HUES64 (cell line): Measurements from ENCODE around the gene WDR81.
A peak's percentile ranks its signal among the peaks of the same experiment; 100 is the strongest.
"Not testable (repeated sequence)": the region's sequence is repeated elsewhere in the genome, so short reads cannot be mapped to it uniquely, and the experiment has no call there.

Experiments used
- H3K27ac ChIP-seq: 2 replicates; pipeline ENCODE4 v1.7.0; 2013; ENCODE audit warnings: low read depth, low read length, inconsistent platforms
- H3K27me3 ChIP-seq: 2 replicates; pipeline ENCODE4 v1.6.1; 2013; ENCODE audit warnings: mild to moderate bottlenecking, low read length; ENCODE audit not compliant: insufficient read depth
- H3K36me3 ChIP-seq: 2 replicates; pipeline ENCODE4 v1.6.1; 2013; ENCODE audit warnings: mild to moderate bottlenecking, low read length; ENCODE audit not compliant: insufficient read depth
- H3K4me1 ChIP-seq: 2 replicates; pipeline ENCODE4 v1.6.1; 2013; ENCODE audit warnings: mild to moderate bottlenecking, low read length, moderate library complexity; ENCODE audit not compliant: insufficient read depth
- H3K4me3 ChIP-seq: 2 replicates; pipeline ENCODE4 v1.5.1; 2013; ENCODE audit warnings: mild to moderate bottlenecking, low read length, moderate library complexity
- H3K9ac ChIP-seq: 2 replicates; pipeline ENCODE4 v1.6.1; 2013; ENCODE audit warnings: mild to moderate bottlenecking, low read depth, low read length
- H3K9me3 ChIP-seq: 2 replicates; pipeline ENCODE4 v1.6.1; 2013; ENCODE audit warnings: low read depth, low read length; ENCODE audit not compliant: insufficient read depth
- WGBS: fragments of 150-250, 120-280 bp; methylation state at CpG from one replicate; pipeline ENCODE4 v1.1.7; 2013; ENCODE audit warnings: missing lambda C conversion rate; 5-methylcytosine and 5-hydroxymethylcytosine counted together

WDR81 gene

DNA sequence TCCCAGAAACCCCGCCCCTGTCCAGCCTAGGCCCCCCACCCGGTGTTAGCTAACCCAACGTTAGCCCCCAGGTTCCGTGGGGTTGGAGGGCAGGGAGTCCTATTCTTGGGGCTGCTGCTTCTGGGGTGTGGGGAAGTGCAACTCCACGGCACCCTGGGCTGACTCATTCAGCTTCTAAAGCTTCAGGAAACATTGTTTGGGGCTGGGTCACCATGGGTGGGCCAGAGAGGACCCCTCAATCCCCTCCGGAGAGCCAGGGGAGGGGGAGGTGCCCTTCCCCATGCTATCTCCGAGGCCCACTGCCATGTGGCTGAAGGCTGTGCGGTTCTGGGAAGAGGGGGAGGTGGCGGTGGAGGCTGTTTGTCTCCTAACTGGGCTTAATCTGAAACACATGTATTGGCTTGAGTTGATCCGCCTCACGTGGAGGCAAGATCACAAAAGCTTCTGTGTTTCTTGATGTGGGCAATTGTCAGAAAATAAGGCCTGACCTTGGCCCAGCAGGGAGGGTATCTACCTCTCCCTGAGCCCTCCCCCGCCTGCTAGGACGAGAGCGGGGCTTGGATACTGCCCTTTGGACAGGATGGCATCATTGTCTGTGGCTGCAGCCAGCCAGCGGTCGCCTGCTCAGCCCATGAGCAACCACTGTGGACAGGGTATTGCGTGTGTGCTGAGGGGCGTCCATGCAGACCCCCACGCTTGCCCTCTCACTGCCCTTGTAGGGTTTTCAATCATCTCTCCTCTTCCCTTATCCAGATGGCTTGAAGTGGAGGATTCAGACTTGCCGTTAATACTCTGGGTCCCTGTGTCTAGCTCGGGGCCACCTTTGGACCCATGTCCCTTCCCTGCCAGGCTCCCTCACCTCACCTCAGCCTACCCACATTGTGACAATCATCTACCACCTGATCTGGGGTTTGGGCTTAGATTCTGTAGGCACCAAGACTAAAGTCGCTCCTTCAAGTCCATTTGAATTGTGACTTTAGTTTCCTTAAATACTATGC, 38.7 kb downstream of the WDR81 start:
- H3K9ac ChIP-seq = peak overlapping the region; percentile 40; the same call in 1 of the 2 replicates
- peak overlapping the region; percentile 42 for H3K4me3 ChIP-seq
- peak overlapping the region; percentile 45; the same call in 1 of the 2 replicates for H3K27ac ChIP-seq
- WGBS = 47% methylated on average over 22 of the region's 22 CpGs
- H3K36me3 ChIP-seq = no peaks in the 10 kb centered on the region
- H3K4me1 ChIP-seq = peaks cover 18% of the 10 kb centered on the region
- H3K27me3 ChIP-seq = no peaks in the 10 kb centered on the region
- H3K9me3 ChIP-seq = no peaks in the 10 kb centered on the region

- Histone ChIP-seq H3K9me3 (no peaks in the 10 kb centered on the region), H3K4me1 (peaks cover 18% of the 10 kb centered on the region), H3K9ac (no peak overlapping the region), H3K27me3 (no peaks in the 10 kb centered on the region), H3K36me3 (no peaks in the 10 kb centered on the region), H3K4me3 (no peak overlapping the region), H3K27ac (no peak overlapping the region)
- WGBS = 78% methylated on average over 11 of the region's 11 CpGs
Observed at GRCh38 chr17:1764284-1764683, 39.8 kb downstream of the WDR81 start.

GRCh38 chr17:1764705-1765104, 40.2 kb downstream of the WDR81 start:
- H3K9ac ChIP-seq, H3K4me3 ChIP-seq, H3K9me3 ChIP-seq, H3K27me3 ChIP-seq, H3K36me3 ChIP-seq, H3K27ac ChIP-seq: not testable (repeated sequence)
- H3K4me1 ChIP-seq = peaks cover 22% of the 10 kb centered on the region
- 97% methylated on average over 6 of the region's 7 CpGs for WGBS

- Histone ChIP-seq H3K9me3 (no peaks in the 10 kb centered on the region), H3K27me3 (no peaks in the 10 kb centered on the region), H3K36me3 (no peaks in the 10 kb centered on the region), H3K4me1 (peaks cover 27% of the 10 kb centered on the region), H3K4me3 (no peak overlapping the region), H3K9ac (no peak overlapping the region), H3K27ac (no peak overlapping the region)
- 98% methylated on average over 3 of the region's 3 CpGs for WGBS
Observed at GRCh38 chr17:1765576-1765975, 41.1 kb downstream of the WDR81 start.

DNA sequence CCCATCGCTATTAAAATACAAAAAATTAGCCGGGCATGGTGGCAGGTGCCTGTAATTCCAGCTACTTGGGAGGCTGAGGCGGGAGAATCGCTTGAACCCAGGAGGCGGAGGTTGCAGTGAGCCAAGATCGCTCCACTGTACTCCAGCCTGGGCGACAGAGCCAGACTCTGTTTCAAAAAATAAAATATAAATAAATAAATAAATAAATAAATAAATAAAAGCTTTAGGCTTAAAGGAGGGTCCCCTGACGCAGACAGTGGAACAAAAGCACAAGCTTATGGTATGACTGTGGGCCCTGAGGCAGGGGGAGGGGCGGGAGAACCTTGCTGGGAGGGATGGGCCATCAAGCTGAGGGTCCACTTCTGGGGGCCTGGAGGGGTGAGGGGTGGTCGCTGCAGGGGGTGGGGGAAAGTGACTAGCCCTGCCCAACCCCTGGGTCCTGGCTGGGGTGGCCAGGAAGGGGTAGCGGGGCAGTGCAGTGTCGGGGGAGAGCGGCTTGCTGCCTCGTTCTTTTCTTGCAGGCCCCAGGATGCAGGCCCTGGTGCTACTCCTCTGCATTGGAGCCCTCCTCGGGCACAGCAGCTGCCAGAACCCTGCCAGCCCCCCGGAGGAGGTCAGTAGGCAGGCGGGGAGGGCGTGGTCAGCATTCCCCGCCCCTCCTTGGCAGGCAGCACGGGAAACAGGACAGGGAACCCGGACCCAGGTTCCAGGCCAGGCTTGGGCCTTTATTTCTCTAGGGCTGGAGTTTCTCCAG, 42.1 kb downstream of the WDR81 start:
- 0 out of 2 replicates have a peak, but pooled peaks cover 3% of the 10 kb centered on the region for H3K36me3 ChIP-seq
- H3K4me1 ChIP-seq = peaks cover 27% of the 10 kb centered on the region
- H3K4me3 ChIP-seq = no peak overlapping the region
- H3K9me3 ChIP-seq = no peaks in the 10 kb centered on the region
- no peak overlapping the region for H3K9ac ChIP-seq
- H3K27me3 ChIP-seq = no peaks in the 10 kb centered on the region
- H3K27ac ChIP-seq = no peak overlapping the region
- WGBS = 60% methylated on average over 20 of the region's 21 CpGs

GRCh38 chr17:1767358-1767757, 42.9 kb downstream of the WDR81 start:
- H3K27ac ChIP-seq = no peak overlapping the region
- no peaks in the 10 kb centered on the region for H3K9me3 ChIP-seq
- 96% methylated on average over 12 of the region's 12 CpGs for WGBS
- no peak overlapping the region for H3K9ac ChIP-seq
- H3K4me3 ChIP-seq = no peak overlapping the region
- 0 out of 2 replicates have a peak, but pooled peaks cover 3% of the 10 kb centered on the region for H3K36me3 ChIP-seq
- H3K4me1 ChIP-seq = peaks cover 22% of the 10 kb centered on the region
- H3K27me3 ChIP-seq = no peaks in the 10 kb centered on the region

DNA sequence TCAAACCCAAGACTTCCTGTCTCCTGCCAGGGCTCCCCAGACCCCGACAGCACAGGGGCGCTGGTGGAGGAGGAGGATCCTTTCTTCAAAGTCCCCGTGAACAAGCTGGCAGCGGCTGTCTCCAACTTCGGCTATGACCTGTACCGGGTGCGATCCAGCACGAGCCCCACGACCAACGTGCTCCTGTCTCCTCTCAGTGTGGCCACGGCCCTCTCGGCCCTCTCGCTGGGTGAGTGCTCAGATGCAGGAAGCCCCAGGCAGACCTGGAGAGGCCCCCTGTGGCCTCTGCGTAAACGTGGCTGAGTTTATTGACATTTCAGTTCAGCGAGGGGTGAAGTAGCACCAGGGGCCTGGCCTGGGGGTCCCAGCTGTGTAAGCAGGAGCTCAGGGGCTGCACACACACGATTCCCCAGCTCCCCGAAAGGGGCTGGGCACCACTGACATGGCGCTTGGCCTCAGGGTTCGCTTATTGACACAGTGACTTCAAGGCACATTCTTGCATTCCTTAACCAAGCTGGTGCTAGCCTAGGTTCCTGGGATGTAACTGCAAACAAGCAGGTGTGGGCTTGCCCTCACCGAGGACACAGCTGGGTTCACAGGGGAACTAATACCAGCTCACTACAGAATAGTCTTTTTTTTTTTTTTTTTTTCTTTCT, 45.4 kb downstream of the WDR81 start:
- Histone ChIP-seq H3K4me3 (no peak overlapping the region), H3K9ac (no peak overlapping the region), H3K36me3 (peaks cover 12% of the 10 kb centered on the region; the same call in 1 of the 2 replicates), H3K27ac (peak overlapping the region; percentile 68; the same call in 1 of the 2 replicates), H3K4me1 (peaks cover 9% of the 10 kb centered on the region), H3K9me3 (no peaks in the 10 kb centered on the region), H3K27me3 (no peaks in the 10 kb centered on the region)
- WGBS = 28% methylated on average over 21 of the region's 21 CpGs

- H3K36me3 ChIP-seq = peaks cover 36% of the 10 kb centered on the region
- not testable (repeated sequence) for H3K27ac ChIP-seq
Observed at GRCh38 chr17:1773000-1773695, 48.6 kb downstream of the WDR81 start.

GRCh38 chr17:1773696-1774181, 49.2 kb downstream of the WDR81 start:
- Histone ChIP-seq H3K9me3 (no peaks in the 10 kb centered on the region), H3K27me3 (no peaks in the 10 kb centered on the region), H3K4me1 (peaks cover 9% of the 10 kb centered on the region; the same call in 1 of the 2 replicates), H3K36me3 (peaks cover 42% of the 10 kb centered on the region), H3K9ac (no peak overlapping the region), H3K27ac (no peak overlapping the region), H3K4me3 (no peak overlapping the region)
- WGBS = 95% methylated on average over 7 of the region's 7 CpGs

More at GRCh38 chr17:1773000-1773695, 48.6 kb downstream of the WDR81 start:
- H3K4me3 ChIP-seq, H3K27me3 ChIP-seq, H3K4me1 ChIP-seq, H3K9me3 ChIP-seq, H3K9ac ChIP-seq: not testable (repeated sequence)
- 94% methylated on average over 12 of the region's 12 CpGs for WGBS

GRCh38 chr17:1774390-1775176, 50.1 kb downstream of the WDR81 start:
- Histone ChIP-seq H3K4me3 (no peak overlapping the region), H3K9me3 (no peaks in the 10 kb centered on the region), H3K27me3 (no peaks in the 10 kb centered on the region), H3K27ac (no peak overlapping the region), H3K9ac (no peak overlapping the region), H3K36me3 (peaks cover 50% of the 10 kb centered on the region), H3K4me1 (peaks cover 6% of the 10 kb centered on the region; the same call in 1 of the 2 replicates)
- WGBS = 94% methylated on average over 21 of the region's 21 CpGs
